ENCODE data around the gene XYLT1.

DNA sequence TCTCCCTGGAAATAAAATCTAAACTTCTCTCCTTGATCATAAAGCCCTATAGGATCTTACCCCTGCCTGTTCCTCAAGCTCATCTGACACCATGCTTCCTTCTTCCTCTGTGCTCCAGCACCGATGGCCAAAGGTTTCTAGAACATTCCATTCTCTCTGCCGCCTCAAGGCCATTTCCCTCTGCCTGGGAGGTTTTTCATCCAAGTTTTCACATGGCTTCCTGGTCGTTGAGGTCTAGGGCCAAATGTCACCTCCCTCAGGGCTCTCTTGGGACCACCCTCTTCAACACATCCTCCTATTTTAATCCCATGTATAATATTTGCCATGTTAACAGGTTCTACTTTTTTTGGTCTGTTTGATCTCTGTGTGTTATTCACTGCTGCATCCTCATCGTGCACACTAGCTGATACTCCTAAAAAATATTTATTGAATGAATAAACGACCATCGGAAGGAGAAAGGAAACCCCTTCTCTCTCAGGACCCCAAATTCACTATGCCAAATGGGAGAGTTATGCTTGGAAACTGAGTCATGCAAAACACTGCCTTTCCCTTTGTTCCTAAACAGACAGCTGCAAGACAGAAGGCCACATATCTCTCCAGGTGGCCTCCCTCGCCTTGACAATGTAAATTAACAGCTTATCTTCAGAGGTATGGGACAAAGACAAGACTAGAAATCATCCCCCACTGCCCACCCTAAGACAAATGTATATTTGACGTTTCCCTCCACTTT is 78.5 kb downstream of the XYLT1 start:
- TF ChIP-seq, protein P1, sequence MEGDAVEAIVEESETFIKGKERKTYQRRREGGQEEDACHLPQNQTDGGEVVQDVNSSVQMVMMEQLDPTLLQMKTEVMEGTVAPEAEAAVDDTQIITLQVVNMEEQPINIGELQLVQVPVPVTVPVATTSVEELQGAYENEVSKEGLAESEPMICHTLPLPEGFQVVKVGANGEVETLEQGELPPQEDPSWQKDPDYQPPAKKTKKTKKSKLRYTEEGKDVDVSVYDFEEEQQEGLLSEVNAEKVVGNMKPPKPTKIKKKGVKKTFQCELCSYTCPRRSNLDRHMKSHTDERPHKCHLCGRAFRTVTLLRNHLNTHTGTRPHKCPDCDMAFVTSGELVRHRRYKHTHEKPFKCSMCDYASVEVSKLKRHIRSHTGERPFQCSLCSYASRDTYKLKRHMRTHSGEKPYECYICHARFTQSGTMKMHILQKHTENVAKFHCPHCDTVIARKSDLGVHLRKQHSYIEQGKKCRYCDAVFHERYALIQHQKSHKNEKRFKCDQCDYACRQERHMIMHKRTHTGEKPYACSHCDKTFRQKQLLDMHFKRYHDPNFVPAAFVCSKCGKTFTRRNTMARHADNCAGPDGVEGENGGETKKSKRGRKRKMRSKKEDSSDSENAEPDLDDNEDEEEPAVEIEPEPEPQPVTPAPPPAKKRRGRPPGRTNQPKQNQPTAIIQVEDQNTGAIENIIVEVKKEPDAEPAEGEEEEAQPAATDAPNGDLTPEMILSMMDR (IDR thresholded peaks at IDR 0.05; ENCODE audit: control extremely low read depth in 1 of 3, insufficient read depth in 1 of 3, low read depth in 1 of 3, low read length in 3 of 3) = no peak
- TF ChIP-seq EZH2 (IDR thresholded peaks at IDR 0.05; ENCODE audit: low read depth, low read length, severe bottlenecking) (no peak), CREB1 (IDR thresholded peaks at IDR 0.05) (no peak), NRF1 (IDR thresholded peaks at IDR 0.05; ENCODE audit: low read depth, low read length) (no peak), HDAC6 (IDR thresholded peaks at IDR 0.05; ENCODE audit: low read depth, low read length) (no peak), MAFK (IDR thresholded peaks at IDR 0.05; ENCODE audit: low read depth, low read length) (no peak), SRF (IDR thresholded peaks at IDR 0.05; ENCODE audit: low read depth, low read length) (no peak)

Data from H1 (cell line).